GM23338 (cell line): Measurements from ENCODE around the gene SLC9A1. TPM values are rescaled to one million over a fixed set of nuclear protein-coding genes. Genes with fewer than 3 reads are reported as not detected.
"Not testable (repeated sequence)": the region's sequence is repeated elsewhere in the genome, so short reads cannot be mapped to it uniquely, and the experiment has no call there.

Experiments
- ATAC-seq: fragments of 200-7000 bp; cut with Tn5 transposase; 3 replicates; pipeline ENCODE4 v1.9.1; 2020
- DNase-seq: peaks from one replicate; pipeline ENCODE4 v3.0.0-alpha.2; 2015; ENCODE audit warnings: low spot score
- H2AFZ ChIP-seq: fragments of 200-600 bp; sonication (generic); 2 replicates; pipeline ENCODE4 v1.8.0; 2016; ENCODE audit warnings: antibody characterized with exemption, mild to moderate bottlenecking, moderate library complexity
- H3F3A ChIP-seq: fragments of 200-600 bp; sonication (generic); replicated peaks from 2 replicates; pipeline ENCODE4 v1.8.0; 2017; ENCODE audit warnings: antibody characterized with exemption, mixed run types, low read depth
- H3K27ac ChIP-seq: fragments of 200-600 bp; sonication (generic); 2 replicates; pipeline ENCODE4 v1.6.1; 2016; ENCODE audit warnings: low read depth
- H3K27me3 ChIP-seq: fragments of 200-600 bp; sonication (generic); 2 replicates; pipeline ENCODE4 v1.8.0; 2016; ENCODE audit warnings: mild to moderate bottlenecking, mixed run types, moderate library complexity; ENCODE audit not compliant: insufficient read depth
- H3K36me3 ChIP-seq: fragments of 200-600 bp; sonication (generic); 2 replicates; pipeline ENCODE4 v1.8.0; 2016; ENCODE audit warnings: mild to moderate bottlenecking; ENCODE audit not compliant: insufficient read depth
- H3K4me1 ChIP-seq: fragments of 200-600 bp; sonication (generic); 2 replicates; pipeline ENCODE4 v1.8.0; 2016; ENCODE audit warnings: mild to moderate bottlenecking, moderate library complexity; ENCODE audit not compliant: insufficient read depth
- H3K4me2 ChIP-seq: fragments of 200-600 bp; sonication (generic); 2 replicates; pipeline ENCODE4 v1.7.1; 2017; ENCODE audit warnings: mixed run types
- H3K4me3 ChIP-seq: fragments of 200-600 bp; sonication (generic); 2 replicates; pipeline ENCODE4 v1.6.1; 2016; ENCODE audit warnings: mixed run types
- H3K79me2 ChIP-seq: fragments of 200-600 bp; sonication (generic); replicated peaks from 2 replicates; pipeline ENCODE4 v1.8.0; 2017; ENCODE audit warnings: mild to moderate bottlenecking; ENCODE audit not compliant: insufficient read depth
- H3K9me2 ChIP-seq: fragments of 200-600 bp; sonication (generic); 2 replicates; pipeline ENCODE4 v1.8.0; 2017; ENCODE audit not compliant: insufficient read depth
- H4K20me1 ChIP-seq: fragments of 200-600 bp; sonication (generic); replicated peaks from 2 replicates; pipeline ENCODE4 v1.8.0; 2017; ENCODE audit warnings: mild to moderate bottlenecking; ENCODE audit not compliant: insufficient read depth
- H3K27ac Mint-ChIP-seq: 2 replicates; pipeline ENCODE4 v1.8.0; 2020; ENCODE audit warnings: inconsistent platforms, mild to moderate bottlenecking, moderate library complexity, mixed read lengths
- H3K27me3 Mint-ChIP-seq: 3 replicates; pipeline ENCODE4 v1.8.0; 2022; ENCODE audit warnings: low read depth, mild to moderate bottlenecking, moderate library complexity, mixed read lengths, inconsistent platforms; ENCODE audit not compliant: insufficient read depth, poor library complexity
- H3K36me3 Mint-ChIP-seq: 3 replicates; pipeline ENCODE4 v1.8.0; 2021; ENCODE audit warnings: low read depth, mild to moderate bottlenecking, inconsistent platforms, moderate library complexity, mixed read lengths
- H3K4me1 Mint-ChIP-seq: 3 replicates; pipeline ENCODE4 v1.8.0; 2020; ENCODE audit warnings: mild to moderate bottlenecking, inconsistent platforms, mixed read lengths
- H3K4me3 Mint-ChIP-seq: 3 replicates; pipeline ENCODE4 v1.8.0; 2021; ENCODE audit warnings: moderate library complexity, mild to moderate bottlenecking, inconsistent platforms, mixed read lengths
- H3K9me3 Mint-ChIP-seq: 3 replicates; pipeline ENCODE4 v1.8.0; 2020; ENCODE audit warnings: moderate library complexity, mild to moderate bottlenecking, inconsistent platforms, mixed read lengths
- CREB1 ChIP-seq: fragments of 250-450 bp; sonication (Bioruptor Pico); IDR thresholded peaks from 2 replicates; pipeline ENCODE4 v1.5.0; 2020; ENCODE audit warnings: low read depth, mild to moderate bottlenecking, moderate library complexity
- CTCF ChIP-seq, 2 experiments: fragments of 200-600 bp in 1 of 2; sonication (generic) in 1 of 2; conservative IDR thresholded peaks; 2 replicates each; pipeline versions ENCODE4 v1.5.1 to v1.6.1; 2016 to 2017; ENCODE audit warnings: antibody characterized with exemption in 2 of 2, low read depth in 2 of 2, mild to moderate bottlenecking in 2 of 2, moderate library complexity in 1 of 2
- EZH2phosphoT487 ChIP-seq: fragments of 200-600 bp; sonication (generic); IDR thresholded peaks from one replicate; pipeline ENCODE4 v1.8.1; 2018; ENCODE audit warnings: antibody characterized with exemption; ENCODE audit not compliant: unreplicated experiment
- JUNB ChIP-seq: IDR thresholded peaks from one replicate; pipeline ENCODE4 v1.6.1; 2016; ENCODE audit warnings: antibody characterized with exemption; ENCODE audit not compliant: unreplicated experiment
- POLR2AphosphoS5 ChIP-seq: IDR thresholded peaks from 2 replicates; pipeline ENCODE4 v1.6.1; 2016; ENCODE audit warnings: antibody characterized with exemption, low read depth
- ZNF114 ChIP-seq: fragments of 250-450 bp; sonication (Bioruptor Pico); IDR thresholded peaks from 2 replicates; pipeline ENCODE4 v1.5.0; 2020; ENCODE audit warnings: mild to moderate bottlenecking, moderate library complexity
- ZNF331 ChIP-seq: fragments of 250-450 bp; sonication (Bioruptor Pico); IDR thresholded peaks from 2 replicates; pipeline ENCODE4 v1.5.0; 2020; ENCODE audit warnings: low read depth, mild to moderate bottlenecking, moderate library complexity
- polyA plus RNA-seq: library from polyadenylated mRNA; unstranded; fragments of >200 nt; fragmentation: Nextera tagmentation; extraction: Ambion mirVana; gene quantifications from 2 replicates; pipeline ENCODE4 v1.2.1, GENCODE V29; 2016
- total RNA-seq: library from RNA; depleted of rRNA; stranded (reverse); fragments of >200 nt; shearing (Covaris generic); gene quantifications from 2 replicates; pipeline ENCODE4 v1.2.3, GENCODE V29; 2014
- TF ChIP-seq, protein P1 (sequence below): fragments of 250-450 bp; sonication (Bioruptor Pico); IDR thresholded peaks from 2 replicates; pipeline ENCODE4 v1.5.0; 2020; ENCODE audit warnings: mild to moderate bottlenecking, moderate library complexity

SLC9A1 gene
- total and polyA plus RNA-seq, 2 experiments from 2014 or later = 10.4 to 22.3 TPM

- H3K9me2 ChIP-seq, H3K27ac Mint-ChIP-seq, H3K9me3 Mint-ChIP-seq, H3K27me3 ChIP-seq, H3F3A ChIP-seq, H3K36me3 Mint-ChIP-seq, H4K20me1 ChIP-seq, H3K27me3 Mint-ChIP-seq, H3K27ac ChIP-seq, H3K36me3 ChIP-seq, H3K4me3 ChIP-seq, ATAC-seq, H3K4me1 Mint-ChIP-seq, DNase-seq, H2AFZ ChIP-seq, H3K79me2 ChIP-seq, H3K4me1 ChIP-seq, H3K4me3 Mint-ChIP-seq, H3K4me2 ChIP-seq: not testable (repeated sequence)
These were observed 18.1 kb upstream of the SLC9A1 start for GRCh38 chr1:27172992-27173391.

DNA sequence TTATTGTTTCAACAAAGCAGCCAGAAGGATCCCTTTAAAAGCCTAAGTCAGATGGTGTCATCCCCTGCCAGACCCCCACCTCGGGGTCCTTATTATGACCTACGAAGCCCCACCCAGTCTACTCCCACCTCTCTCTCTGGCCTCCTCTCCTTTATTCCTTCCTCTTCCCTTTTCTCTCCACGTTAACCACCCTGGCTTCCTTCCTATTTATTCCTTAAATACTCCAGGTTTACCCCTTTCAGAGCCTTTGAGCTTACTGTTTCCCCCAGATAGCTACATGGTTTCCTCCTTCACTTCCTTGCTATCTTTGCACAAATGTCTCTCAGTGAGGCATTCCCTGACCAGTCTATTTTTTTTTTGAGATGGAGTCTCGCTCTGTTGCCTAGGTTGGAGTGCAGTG lies 12.0 kb upstream of the SLC9A1 start:
- Histone ChIP-seq H3K4me2 (no peak overlapping the region), H3K27ac (no peak overlapping the region), H3K79me2 (no peaks in the 10 kb centered on the region), H4K20me1 (no peaks in the 10 kb centered on the region), H3K36me3 (no peaks in the 10 kb centered on the region), H3F3A (no peaks in the 10 kb centered on the region), H3K4me1 (no peaks in the 10 kb centered on the region), H2AFZ (no peak overlapping the region), H3K27me3 (no peaks in the 10 kb centered on the region), H3K9me2 (no peaks in the 10 kb centered on the region), H3K4me3 (no peak overlapping the region)
- Mint-ChIP-seq H3K36me3 (no peaks in the 10 kb centered on the region), H3K27ac (no peak overlapping the region), H3K4me3 (no peak overlapping the region), H3K4me1 (no peaks in the 10 kb centered on the region), H3K27me3 (peaks cover 2% of the 10 kb centered on the region), H3K9me3 (no peaks in the 10 kb centered on the region)
- DNase-seq = no peak
- no peak for ATAC-seq
- TF ChIP-seq JUNB = no peak
- TF ChIP-seq CREB1 (CRISPR knock-in tag) = no peak
- TF ChIP-seq ZNF114 (CRISPR knock-in tag) = no peak
- no peak for TF ChIP-seq EZH2phosphoT487
- TF ChIP-seq ZNF331 (CRISPR knock-in tag) = no peak
- TF ChIP-seq CTCF (conservative IDR thresholded peaks at IDR 0.05; ENCODE audit: low read depth in 2 of 2) = no peak
- no peak for TF ChIP-seq POLR2AphosphoS5
- TF ChIP-seq, protein P1, sequence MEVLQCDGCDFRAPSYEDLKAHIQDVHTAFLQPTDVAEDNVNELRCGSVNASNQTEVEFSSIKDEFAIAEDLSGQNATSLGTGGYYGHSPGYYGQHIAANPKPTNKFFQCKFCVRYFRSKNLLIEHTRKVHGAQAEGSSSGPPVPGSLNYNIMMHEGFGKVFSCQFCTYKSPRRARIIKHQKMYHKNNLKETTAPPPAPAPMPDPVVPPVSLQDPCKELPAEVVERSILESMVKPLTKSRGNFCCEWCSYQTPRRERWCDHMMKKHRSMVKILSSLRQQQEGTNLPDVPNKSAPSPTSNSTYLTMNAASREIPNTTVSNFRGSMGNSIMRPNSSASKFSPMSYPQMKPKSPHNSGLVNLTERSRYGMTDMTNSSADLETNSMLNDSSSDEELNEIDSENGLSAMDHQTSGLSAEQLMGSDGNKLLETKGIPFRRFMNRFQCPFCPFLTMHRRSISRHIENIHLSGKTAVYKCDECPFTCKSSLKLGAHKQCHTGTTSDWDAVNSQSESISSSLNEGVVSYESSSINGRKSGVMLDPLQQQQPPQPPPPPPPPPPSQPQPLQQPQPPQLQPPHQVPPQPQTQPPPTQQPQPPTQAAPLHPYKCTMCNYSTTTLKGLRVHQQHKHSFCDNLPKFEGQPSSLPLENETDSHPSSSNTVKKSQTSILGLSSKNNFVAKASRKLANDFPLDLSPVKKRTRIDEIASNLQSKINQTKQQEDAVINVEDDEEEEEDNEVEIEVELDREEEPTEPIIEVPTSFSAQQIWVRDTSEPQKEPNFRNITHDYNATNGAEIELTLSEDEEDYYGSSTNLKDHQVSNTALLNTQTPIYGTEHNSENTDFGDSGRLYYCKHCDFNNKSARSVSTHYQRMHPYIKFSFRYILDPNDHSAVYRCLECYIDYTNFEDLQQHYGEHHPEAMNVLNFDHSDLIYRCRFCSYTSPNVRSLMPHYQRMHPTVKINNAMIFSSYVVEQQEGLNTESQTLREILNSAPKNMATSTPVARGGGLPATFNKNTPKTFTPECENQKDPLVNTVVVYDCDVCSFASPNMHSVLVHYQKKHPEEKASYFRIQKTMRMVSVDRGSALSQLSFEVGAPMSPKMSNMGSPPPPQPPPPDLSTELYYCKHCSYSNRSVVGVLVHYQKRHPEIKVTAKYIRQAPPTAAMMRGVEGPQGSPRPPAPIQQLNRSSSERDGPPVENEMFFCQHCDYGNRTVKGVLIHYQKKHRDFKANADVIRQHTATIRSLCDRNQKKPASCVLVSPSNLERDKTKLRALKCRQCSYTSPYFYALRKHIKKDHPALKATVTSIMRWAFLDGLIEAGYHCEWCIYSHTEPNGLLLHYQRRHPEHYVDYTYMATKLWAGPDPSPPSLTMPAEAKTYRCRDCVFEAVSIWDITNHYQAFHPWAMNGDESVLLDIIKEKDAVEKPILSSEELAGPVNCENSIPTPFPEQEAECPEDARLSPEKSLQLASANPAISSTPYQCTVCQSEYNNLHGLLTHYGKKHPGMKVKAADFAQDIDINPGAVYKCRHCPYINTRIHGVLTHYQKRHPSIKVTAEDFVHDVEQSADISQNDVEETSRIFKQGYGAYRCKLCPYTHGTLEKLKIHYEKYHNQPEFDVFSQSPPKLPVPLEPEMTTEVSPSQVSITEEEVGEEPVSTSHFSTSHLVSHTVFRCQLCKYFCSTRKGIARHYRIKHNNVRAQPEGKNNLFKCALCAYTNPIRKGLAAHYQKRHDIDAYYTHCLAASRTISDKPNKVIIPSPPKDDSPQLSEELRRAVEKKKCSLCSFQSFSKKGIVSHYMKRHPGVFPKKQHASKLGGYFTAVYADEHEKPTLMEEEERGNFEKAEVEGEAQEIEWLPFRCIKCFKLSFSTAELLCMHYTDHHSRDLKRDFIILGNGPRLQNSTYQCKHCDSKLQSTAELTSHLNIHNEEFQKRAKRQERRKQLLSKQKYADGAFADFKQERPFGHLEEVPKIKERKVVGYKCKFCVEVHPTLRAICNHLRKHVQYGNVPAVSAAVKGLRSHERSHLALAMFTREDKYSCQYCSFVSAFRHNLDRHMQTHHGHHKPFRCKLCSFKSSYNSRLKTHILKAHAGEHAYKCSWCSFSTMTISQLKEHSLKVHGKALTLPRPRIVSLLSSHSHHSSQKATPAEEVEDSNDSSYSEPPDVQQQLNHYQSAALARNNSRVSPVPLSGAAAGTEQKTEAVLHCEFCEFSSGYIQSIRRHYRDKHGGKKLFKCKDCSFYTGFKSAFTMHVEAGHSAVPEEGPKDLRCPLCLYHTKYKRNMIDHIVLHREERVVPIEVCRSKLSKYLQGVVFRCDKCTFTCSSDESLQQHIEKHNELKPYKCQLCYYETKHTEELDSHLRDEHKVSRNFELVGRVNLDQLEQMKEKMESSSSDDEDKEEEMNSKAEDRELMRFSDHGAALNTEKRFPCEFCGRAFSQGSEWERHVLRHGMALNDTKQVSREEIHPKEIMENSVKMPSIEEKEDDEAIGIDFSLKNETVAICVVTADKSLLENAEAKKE (CRISPR knock-in tag) = no peak
